HS-27A (cell line): ENCODE data around the gene P2RY2.
A peak's percentile ranks its signal among the peaks of the same experiment; 100 is the strongest.

Experiments used
- DNase-seq: peaks from one replicate; pipeline ENCODE4 v3.0.0-alpha.2; 2012; ENCODE audit warnings: low read depth, missing footprints

Gene P2RY2

GRCh38 chr11:73218106-73218829 is at the start of gene P2RY2:
Gene P2RY2, plus strand, starts transcription at chr11:73218281. Its CDS starts 15,879 bp downstream, at chr11:73234160.
- no peak for DNase-seq

- DNase-seq, result no peak
These were observed 49.0 kb upstream of the P2RY2 start for GRCh38 chr11:73168925-73169579.

- DNase-seq, result no peak
These were observed 47.9 kb upstream of the P2RY2 start for GRCh38 chr11:73170140-73170539.

GRCh38 chr11:73171436-73172161 is 46.5 kb upstream of the P2RY2 start:
- no peak for DNase-seq

- no peak for DNase-seq
These were observed 45.0 kb upstream of the P2RY2 start for GRCh38 chr11:73172992-73173656.

- DNase-seq, result no peak
These were observed 44.2 kb upstream of the P2RY2 start for GRCh38 chr11:73173755-73174494.

- no peak for DNase-seq
These were observed 43.6 kb upstream of the P2RY2 start for GRCh38 chr11:73174495-73174791.

- no peak for DNase-seq
These were observed 42.4 kb upstream of the P2RY2 start for GRCh38 chr11:73175551-73176144.

- no peak for DNase-seq
These were observed 41.8 kb upstream of the P2RY2 start for GRCh38 chr11:73176145-73176873.

- no peak for DNase-seq
These were observed 41.3 kb upstream of the P2RY2 start for GRCh38 chr11:73176874-73177155.

GRCh38 chr11:73177380-73177777 is 40.7 kb upstream of the P2RY2 start:
- no peak for DNase-seq

GRCh38 chr11:73177778-73178539 is 40.1 kb upstream of the P2RY2 start:
- DNase-seq, result peak; percentile 71

- DNase-seq, result no peak
These were observed 39.4 kb upstream of the P2RY2 start for GRCh38 chr11:73178681-73179080.

- DNase-seq, result no peak
These were observed 35.2 kb upstream of the P2RY2 start for GRCh38 chr11:73182824-73183321.

GRCh38 chr11:73184953-73185671 is 33.0 kb upstream of the P2RY2 start:
- DNase-seq, result peak; percentile 66

GRCh38 chr11:73185680-73186293 is 32.3 kb upstream of the P2RY2 start:
- DNase-seq, result peak; percentile 94

GRCh38 chr11:73186294-73186850 is 31.7 kb upstream of the P2RY2 start:
- DNase-seq, result no peak

- DNase-seq, result no peak
These were observed 31.2 kb upstream of the P2RY2 start for GRCh38 chr11:73186886-73187285.

GRCh38 chr11:73187854-73188253 is 30.2 kb upstream of the P2RY2 start:
- no peak for DNase-seq
